K562 (cell line): ENCODE data around the gene SYT3. TPM values are rescaled to one million over a fixed set of nuclear protein-coding genes. Genes with fewer than 3 reads are reported as not detected.

Source experiments
- ATAC-seq: fragments of 200-7000 bp; cut with Tn5 transposase; 3 replicates; pipeline ENCODE4 v1.9.1; 2020; ENCODE audit warnings: moderate library complexity
- BruUV-seq: library from RNA; stranded (reverse); fragments of 400-500 nt; replicated peaks from 2 replicates; lab custom pipeline; 2021; lab: Mats Ljungman, UMichigan
- CTCF ChIA-PET: fragments of 300-600 bp; formaldehyde crosslinking; extraction: SDS; loops from one replicate; lab custom pipeline; 2021; ENCODE audit warnings: low intra/inter-chr PET ratio; lab: Yijun Ruan, JAX
- POLR2A ChIA-PET: fragments of 300-600, 350-650 bp; sonication (Branson Sonifier 250); formaldehyde crosslinking; extraction: SDS; loops from one replicate; lab custom pipeline; 2021; ENCODE audit warnings: antibody characterized with exemption, inconsistent platforms; lab: Yijun Ruan, JAX
- DNase-seq, 4 experiments: peaks; one replicate each; pipeline versions ENCODE4 v3.0.0 to v3.0.0-alpha.2; 2011 to 2018; ENCODE audit warnings: low spot score in 3 of 4, mixed read lengths in 3 of 4; ENCODE audit errors: extremely low read depth in 1 of 4
- FAIRE-seq: peaks from 2 replicates; lab custom pipeline; 2011; peaks lifted over from hg19 to GRCh38; lab: Jason Lieb, UNC
- H2AFZ ChIP-seq: 2 replicates; pipeline ENCODE4 v1.6.0; 2011; ENCODE audit warnings: low read depth, low read length, control low read depth, inconsistent platforms
- H3K27ac ChIP-seq: fragments of 200-600 bp; 3 replicates; pipeline ENCODE4 v1.8.0; 2011; ENCODE audit warnings: low read depth, mild to moderate bottlenecking, control low read depth, inconsistent platforms, low read length, moderate library complexity, mixed read lengths; ENCODE audit errors: extremely low read depth
- H3K27me3 ChIP-seq, 2 experiments: fragments of 300-600 bp in 1 of 2; 2 replicates in 1 of 2; 3 replicates in 1 of 2; pipeline versions ENCODE4 v1.6.0 to v1.8.0; 2011; ENCODE audit warnings: inconsistent platforms in 2 of 2, low read length in 2 of 2, mild to moderate bottlenecking in 1 of 2, mixed read lengths in 1 of 2, moderate library complexity in 1 of 2; ENCODE audit not compliant: control insufficient read depth in 2 of 2, insufficient read depth in 2 of 2
- H3K36me3 ChIP-seq: fragments of 300-600 bp; 3 replicates; pipeline ENCODE4 v1.8.0; 2011; ENCODE audit warnings: mild to moderate bottlenecking, low read length, inconsistent platforms; ENCODE audit not compliant: control insufficient read depth, insufficient read depth
- H3K4me1 ChIP-seq, 2 experiments: fragments of 200-600 bp in 1 of 2; replicated peaks in 1 of 2; 2 replicates in 1 of 2; 3 replicates in 1 of 2; pipeline versions ENCODE4 v1.5.1 to v1.8.0; 2011; ENCODE audit warnings: inconsistent platforms in 2 of 2, low read length in 2 of 2, mild to moderate bottlenecking in 1 of 2, mixed read lengths in 1 of 2, moderate library complexity in 1 of 2; ENCODE audit not compliant: control insufficient read depth in 2 of 2, insufficient read depth in 2 of 2
- H3K4me2 ChIP-seq: 2 replicates; pipeline ENCODE4 v1.6.1; 2011; ENCODE audit warnings: low read length, control low read depth, inconsistent platforms, mixed read lengths; ENCODE audit not compliant: insufficient read depth
- H3K4me3 ChIP-seq: fragments of 200-600 bp; sonication (generic), shearing (Covaris generic); 2 replicates; pipeline ENCODE4 v1.5.1; 2016; ENCODE audit warnings: control low read depth, inconsistent platforms
- H3K79me2 ChIP-seq: fragments of 200-600 bp; 3 replicates; pipeline ENCODE4 v1.8.0; 2011; ENCODE audit warnings: low read length, inconsistent platforms; ENCODE audit not compliant: control insufficient read depth, insufficient read depth
- H3K9ac ChIP-seq, 2 experiments: 2 replicates each; pipeline versions ENCODE4 v1.6.0 to v1.6.1; 2011; ENCODE audit warnings: low read depth in 2 of 2, low read length in 2 of 2, control low read depth in 1 of 2, inconsistent platforms in 1 of 2, mild to moderate bottlenecking in 1 of 2, mixed read lengths in 1 of 2; ENCODE audit not compliant: insufficient read depth in 1 of 2
- H3K9me1 ChIP-seq: one replicate; pipeline ENCODE4 v1.6.0; 2011; ENCODE audit warnings: inconsistent platforms, mild to moderate bottlenecking, low read length, moderate library complexity; ENCODE audit not compliant: control insufficient read depth, insufficient read depth
- H3K9me3 ChIP-seq: replicated peaks from 2 replicates; pipeline ENCODE4 v1.5.1; 2011; ENCODE audit warnings: low read depth, low read length, inconsistent platforms; ENCODE audit not compliant: control insufficient read depth, insufficient read depth
- H4K20me1 ChIP-seq: replicated peaks from 2 replicates; pipeline ENCODE4 v1.6.1; 2011; ENCODE audit warnings: low read length, inconsistent platforms, mixed read lengths; ENCODE audit not compliant: control insufficient read depth, insufficient read depth
- FOXP1 ChIP-seq: sonication (generic); formaldehyde crosslinking; IDR thresholded peaks from 2 replicates; pipeline ENCODE4 v1.8.0; 2022; ENCODE audit warnings: mild to moderate bottlenecking, missing genetic modification reagents
- RCOR1 ChIP-seq, 2 experiments: IDR thresholded peaks; 2 replicates each; pipeline ENCODE4 v1.6.1; 2012; ENCODE audit warnings: low read depth in 2 of 2, low read length in 2 of 2, borderline replicate concordance in 1 of 2, improper control_type of control experiment in 1 of 2
- STAG1 ChIP-seq: sonication (generic); formaldehyde crosslinking; IDR thresholded peaks from 2 replicates; pipeline ENCODE4 v1.5.0; 2020; ENCODE audit warnings: missing genetic modification reagents, borderline replicate concordance
- TEAD4 ChIP-seq, 2 experiments: sonication (generic) in 1 of 2; formaldehyde crosslinking in 1 of 2; IDR thresholded peaks; 2 replicates each; pipeline versions ENCODE4 v1.6.1 to v1.8.0; 2012 to 2022; ENCODE audit warnings: borderline replicate concordance in 1 of 2, inconsistent platforms in 1 of 2, low read length in 1 of 2, mild to moderate bottlenecking in 1 of 2, missing genetic modification reagents in 1 of 2
- ZNF239 ChIP-seq: fragments of 250-450 bp; sonication (Bioruptor Pico); IDR thresholded peaks from 2 replicates; pipeline ENCODE4 v1.4.0; 2020; ENCODE audit warnings: mild to moderate bottlenecking
- ZNF263 ChIP-seq: sonication (generic); formaldehyde crosslinking; IDR thresholded peaks from 2 replicates; pipeline ENCODE4 v1.8.0; 2022; ENCODE audit warnings: mild to moderate bottlenecking, missing genetic modification reagents, borderline replicate concordance
- ZNF589 ChIP-seq: fragments of 200-800 bp; sonication (Bioruptor generic); IDR thresholded peaks from 2 replicates; pipeline ENCODE4 v1.6.1; 2016; ENCODE audit warnings: low read depth, missing genetic modification characterization, missing compliant biosample characterization
- WGBS: fragments of 100-300 bp; shearing (Covaris generic); methylation state at CpG from one replicate; pipeline ENCODE4 v1.1.6; 2016; ENCODE audit warnings: low coverage, mixed read lengths; ENCODE audit not compliant: insufficient coverage; ENCODE audit errors: missing lambda C conversion rate; 5-methylcytosine and 5-hydroxymethylcytosine counted together
- in situ Hi-C: fragments of 300-500 bp; cut with MboI; formaldehyde crosslinking; loops from 4 replicates; pipeline ENCODE4 v1.15.0; 2018; ENCODE audit warnings: inconsistent platforms, mixed read lengths
- intact Hi-C: fragments of 100-400 bp; cut with micrococcal nuclease; formaldehyde crosslinking; loops from 2 replicates; pipeline ENCODE4 v1.14.2; 2022
- polyA plus RNA-seq, 8 experiments: library from polyadenylated mRNA; depleted of rRNA in 4 of 8; stranded (reverse) in 5 of 8; unstranded in 3 of 8; fragments of >200 nt; fragmentation: Nextera tagmentation in 2 of 8; fragmentation: Illumina TruSeq in 1 of 8; extraction: Ambion mirVana in 2 of 8; extraction: Trizol in 1 of 8; gene quantifications; 2 replicates each; pipeline versions ENCODE4 v1.2.1 to v1.2.3, GENCODE V29; 2011 to 2014; ENCODE audit warnings: inconsistent platforms in 1 of 8, missing spikeins in 1 of 8
- total RNA-seq, 7 experiments: library from RNA; depleted of rRNA in 6 of 7; stranded (reverse); fragments of >200 nt in 6 of 7; fragmentation: Illumina TruSeq in 2 of 7; extraction: Trizol in 2 of 7; gene quantifications; 2 replicates each; pipeline versions ENCODE4 v1.2.1 to v1.2.3, GENCODE V29; 2011 to 2021; ENCODE audit warnings: low replicate concordance in 1 of 7
- TF ChIP-seq, protein P1 (sequence below): IDR thresholded peaks from 2 replicates; pipeline ENCODE4 v1.6.1; 2016; ENCODE audit warnings: missing genetic modification characterization, missing compliant biosample characterization
- TF ChIP-seq, protein P2 (sequence below): fragments of 250-450 bp; sonication (Bioruptor Pico); IDR thresholded peaks from 2 replicates; pipeline ENCODE4 v1.5.0; 2021; ENCODE audit warnings: mild to moderate bottlenecking, borderline replicate concordance
- TF ChIP-seq, protein P3 (sequence below): fragments of 250-450 bp; sonication (Bioruptor Pico); IDR thresholded peaks from 2 replicates; pipeline ENCODE4 v1.5.0; 2021; ENCODE audit warnings: mild to moderate bottlenecking, moderate library complexity
- TF ChIP-seq, protein P4 (sequence below): fragments of 450-650 bp; formaldehyde crosslinking; IDR thresholded peaks from 2 replicates; pipeline ENCODE4 v1.4.0; 2022; ENCODE audit warnings: missing genetic modification characterization

The SYT3 gene
- total and polyA plus RNA-seq, 9 of the 15 experiments (the other 6 are each of a cell fraction or from before 2014, with no cell fraction given), result 0.36 to 2.0 (median 0.54) TPM; not detected in 2

DNA sequence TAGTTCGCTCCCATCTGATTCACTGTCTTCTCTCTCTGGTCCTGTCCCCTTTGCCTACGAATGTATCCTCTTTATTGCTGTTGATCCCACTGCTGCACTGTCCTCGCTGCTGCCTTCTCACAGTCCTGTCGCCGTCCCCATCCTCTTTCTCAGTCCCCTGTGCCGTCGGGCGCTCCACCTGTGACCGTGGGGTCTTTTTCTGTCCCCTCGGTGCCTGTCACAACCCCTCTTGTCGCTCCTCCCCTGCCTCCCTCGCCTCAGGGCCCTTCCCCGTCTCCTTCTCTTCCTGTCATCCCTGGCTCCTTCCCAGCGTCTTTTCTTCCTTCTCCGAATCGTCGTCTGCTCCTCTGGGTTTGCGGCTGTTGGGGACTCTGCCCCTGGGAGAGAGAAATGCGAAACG lies 32.3 kb downstream of the SYT3 start:
- Histone ChIP-seq H3K9me1 (no peaks in the 10 kb centered on the region), H3K4me1 (peaks cover 9 to 28% of the 10 kb centered on the region in 2 experiments), H3K36me3 (no peaks in the 10 kb centered on the region), H3K9ac (peak overlapping the region in 1 of 2 experiments; percentile 69; a peak in 1 of 4 replicates), H3K79me2 (no peaks in the 10 kb centered on the region), H2AFZ (peak overlapping the region; percentile 79), H4K20me1 (no peaks in the 10 kb centered on the region), H3K27ac (no peak overlapping the region), H3K4me3 (no peak overlapping the region), H3K9me3 (0 out of 2 replicates have a peak, but pooled peaks cover 3% of the 10 kb centered on the region), H3K27me3 (no peaks in the 10 kb centered on the region), H3K4me2 (peak overlapping the region; percentile 43)
- POLR2A ChIA-PET, result interaction anchor here (0.5 to 0.6 kb wide), 3 partner anchors 36 to 116 kb away, joined by 3 to 4 read pairs (median 4); no protein-coding TSS in a partner anchor
- ATAC-seq (no peak), DNase-seq (no peak), FAIRE-seq (no peak)
- in situ Hi-C loops (loop anchor here (5.0 kb wide), 1 partner anchor 180 kb away; no protein-coding TSS in a partner anchor), intact Hi-C loops (loop anchor here (5.0 kb wide), 2 partner anchors 100 to 175 kb away; no protein-coding TSS in a partner anchor)
- WGBS, result 77% methylated on average over 20 of the region's 20 CpGs
- no TSS peak for BruUV-seq
- CTCF ChIA-PET, result interaction anchor here (0.9 to 2.0 kb wide), 3 partner anchors 19 to 62 kb away, joined by 3 to 11 read pairs (median 5); no protein-coding TSS in a partner anchor
- TF ChIP-seq RCOR1 (IDR thresholded peaks at IDR 0.05; ENCODE audit: borderline replicate concordance in 1 of 2, low read depth in 2 of 2, low read length in 2 of 2) (no peak), ZNF239 (CRISPR knock-in tag) (no peak), TEAD4 (IDR thresholded peaks at IDR 0.05; ENCODE audit: low read length) (no peak), TEAD4 (CRISPR knock-in tag; IDR thresholded peaks at IDR 0.05; ENCODE audit: borderline replicate concordance) (no peak), ZNF589 (CRISPR knock-in tag) (no peak), FOXP1 (CRISPR knock-in tag) (0 out of 2 replicates have a peak, but pooled peaks have one; percentile 15), STAG1 (0 out of 2 replicates have a peak, but pooled peaks have one; percentile 9), ZNF263 (CRISPR knock-in tag) (peak; percentile 10; the same call in 1 of the 2 replicates)
- TF ChIP-seq, protein P1, sequence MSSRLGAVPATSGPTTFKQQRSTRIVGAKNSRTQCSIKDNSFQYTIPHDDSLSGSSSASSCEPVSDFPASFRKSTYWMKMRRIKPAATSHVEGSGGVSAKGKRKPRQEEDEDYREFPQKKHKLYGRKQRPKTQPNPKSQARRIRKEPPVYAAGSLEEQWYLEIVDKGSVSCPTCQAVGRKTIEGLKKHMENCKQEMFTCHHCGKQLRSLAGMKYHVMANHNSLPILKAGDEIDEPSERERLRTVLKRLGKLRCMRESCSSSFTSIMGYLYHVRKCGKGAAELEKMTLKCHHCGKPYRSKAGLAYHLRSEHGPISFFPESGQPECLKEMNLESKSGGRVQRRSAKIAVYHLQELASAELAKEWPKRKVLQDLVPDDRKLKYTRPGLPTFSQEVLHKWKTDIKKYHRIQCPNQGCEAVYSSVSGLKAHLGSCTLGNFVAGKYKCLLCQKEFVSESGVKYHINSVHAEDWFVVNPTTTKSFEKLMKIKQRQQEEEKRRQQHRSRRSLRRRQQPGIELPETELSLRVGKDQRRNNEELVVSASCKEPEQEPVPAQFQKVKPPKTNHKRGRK (tag), result peak; percentile 89
- TF ChIP-seq, protein P2, sequence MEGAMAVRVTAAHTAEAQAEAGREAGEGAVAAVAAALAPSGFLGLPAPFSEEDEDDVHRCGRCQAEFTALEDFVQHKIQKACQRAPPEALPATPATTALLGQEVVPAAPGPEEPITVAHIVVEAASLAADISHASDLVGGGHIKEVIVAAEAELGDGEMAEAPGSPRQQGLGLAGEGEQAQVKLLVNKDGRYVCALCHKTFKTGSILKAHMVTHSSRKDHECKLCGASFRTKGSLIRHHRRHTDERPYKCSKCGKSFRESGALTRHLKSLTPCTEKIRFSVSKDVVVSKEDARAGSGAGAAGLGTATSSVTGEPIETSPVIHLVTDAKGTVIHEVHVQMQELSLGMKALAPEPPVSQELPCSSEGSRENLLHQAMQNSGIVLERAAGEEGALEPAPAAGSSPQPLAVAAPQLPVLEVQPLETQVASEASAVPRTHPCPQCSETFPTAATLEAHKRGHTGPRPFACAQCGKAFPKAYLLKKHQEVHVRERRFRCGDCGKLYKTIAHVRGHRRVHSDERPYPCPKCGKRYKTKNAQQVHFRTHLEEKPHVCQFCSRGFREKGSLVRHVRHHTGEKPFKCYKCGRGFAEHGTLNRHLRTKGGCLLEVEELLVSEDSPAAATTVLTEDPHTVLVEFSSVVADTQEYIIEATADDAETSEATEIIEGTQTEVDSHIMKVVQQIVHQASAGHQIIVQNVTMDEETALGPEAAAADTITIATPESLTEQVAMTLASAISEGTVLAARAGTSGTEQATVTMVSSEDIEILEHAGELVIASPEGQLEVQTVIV (CRISPR knock-in tag), result no peak
- TF ChIP-seq, protein P3, sequence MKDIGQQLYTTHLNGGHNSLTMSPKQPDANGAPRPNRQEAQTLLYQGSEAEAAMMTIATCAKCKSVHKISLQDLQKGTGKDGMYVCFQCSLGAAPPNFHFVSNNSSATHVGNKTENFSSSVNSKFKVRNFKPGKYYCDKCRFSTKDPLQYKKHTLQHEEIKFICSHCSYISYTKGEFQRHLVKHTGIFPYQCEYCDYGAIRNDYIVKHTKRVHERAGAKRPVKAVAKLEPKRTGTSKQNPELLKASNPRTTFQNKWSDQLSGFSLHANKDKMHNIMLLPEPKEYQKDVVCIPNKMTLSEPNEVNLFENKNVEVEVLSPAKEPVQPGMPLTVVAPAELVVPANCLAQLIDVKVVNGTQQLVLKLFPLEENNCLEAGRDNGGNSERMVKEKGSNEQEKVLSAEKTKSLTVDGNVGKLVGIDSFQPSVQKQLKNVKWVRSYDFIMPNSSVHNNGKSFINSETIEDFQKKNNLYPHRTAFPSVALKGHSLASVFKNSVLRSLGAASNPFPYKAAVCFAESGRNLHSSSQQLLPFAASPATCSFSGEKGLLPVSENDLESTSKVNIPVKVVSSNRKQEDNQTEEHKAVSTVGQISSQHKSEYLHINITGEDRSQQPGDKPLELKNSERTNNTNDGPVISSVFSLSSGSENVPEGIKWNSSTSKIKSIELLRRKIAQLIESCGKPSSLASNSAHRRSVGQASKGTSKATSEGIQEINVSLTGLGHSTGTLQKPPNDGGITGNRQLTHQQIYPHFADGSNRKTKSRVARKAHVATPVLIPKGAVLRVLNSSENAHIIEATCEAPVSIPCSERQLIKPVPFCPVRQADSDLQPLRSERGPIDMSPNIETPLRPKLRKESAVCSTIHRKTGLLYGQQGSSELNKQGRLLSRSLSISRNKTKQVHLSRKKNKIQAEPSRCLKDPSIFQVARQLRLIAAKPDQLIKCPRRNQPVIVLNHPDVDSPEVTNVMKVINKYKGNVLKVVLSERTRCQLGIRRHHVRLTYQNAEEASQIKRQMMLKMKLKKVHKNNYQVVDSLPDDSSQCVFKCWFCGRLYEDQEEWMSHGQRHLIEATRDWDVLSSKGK (CRISPR knock-in tag), result no peak
- TF ChIP-seq, protein P4, sequence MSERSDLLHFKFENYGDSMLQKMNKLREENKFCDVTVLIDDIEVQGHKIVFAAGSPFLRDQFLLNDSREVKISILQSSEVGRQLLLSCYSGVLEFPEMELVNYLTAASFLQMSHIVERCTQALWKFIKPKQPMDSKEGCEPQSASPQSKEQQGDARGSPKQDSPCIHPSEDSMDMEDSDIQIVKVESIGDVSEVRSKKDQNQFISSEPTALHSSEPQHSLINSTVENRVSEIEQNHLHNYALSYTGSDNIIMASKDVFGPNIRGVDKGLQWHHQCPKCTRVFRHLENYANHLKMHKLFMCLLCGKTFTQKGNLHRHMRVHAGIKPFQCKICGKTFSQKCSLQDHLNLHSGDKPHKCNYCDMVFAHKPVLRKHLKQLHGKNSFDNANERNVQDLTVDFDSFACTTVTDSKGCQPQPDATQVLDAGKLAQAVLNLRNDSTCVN, result no peak
